Islet of Langerhans (tissue), 1 donor: ENCODE measurements around the gene IL4I1.

Experiments
- FAIRE-seq: peaks from one replicate; lab custom pipeline; 2011; peaks lifted over from hg19 to GRCh38; lab: Jason Lieb, UNC

The IL4I1 gene

GRCh38 chr19:49850221-49850486, 46.5 kb downstream of the IL4I1 start:
- FAIRE-seq = no peak

- no peak for FAIRE-seq
Measured at GRCh38 chr19:49849433-49850220, 47.1 kb downstream of the IL4I1 start.

GRCh38 chr19:49848938-49849337, 47.7 kb downstream of the IL4I1 start:
- no peak for FAIRE-seq

GRCh38 chr19:49847731-49848696, 48.7 kb downstream of the IL4I1 start:
- no peak for FAIRE-seq

- no peak for FAIRE-seq
Measured at GRCh38 chr19:49846408-49846807, 50.3 kb downstream of the IL4I1 start.

- no peak for FAIRE-seq
Measured at GRCh38 chr19:49845414-49845813, 51.3 kb downstream of the IL4I1 start.

GRCh38 chr19:49844138-49845095, 52.3 kb downstream of the IL4I1 start:
- FAIRE-seq = no peak

- no peak for FAIRE-seq
Measured at GRCh38 chr19:49843265-49843664, 53.4 kb downstream of the IL4I1 start.

GRCh38 chr19:49840736-49841249, 55.9 kb downstream of the IL4I1 start:
- FAIRE-seq = no peak

GRCh38 chr19:49840321-49840720, 56.4 kb downstream of the IL4I1 start:
- FAIRE-seq = no peak

- no peak for FAIRE-seq
Measured at GRCh38 chr19:49839713-49840112, 57.0 kb downstream of the IL4I1 start.
